Bronchial epithelial cell (primary cell): ENCODE data around the gene KIF4B. TPM values are rescaled to one million over a fixed set of nuclear protein-coding genes. Genes with fewer than 3 reads are reported as not detected.

Experiments
- DNase-seq: peaks from one replicate; pipeline ENCODE4 v3.0.0-alpha.2; 2010; ENCODE audit warnings: low read depth
- FAIRE-seq: peaks from 2 replicates; lab custom pipeline; 2011; peaks lifted over from hg19 to GRCh38; lab: Jason Lieb, UNC
- H3K27me3 ChIP-seq: 2 replicates; pipeline ENCODE4 v1.5.1; 2011; ENCODE audit warnings: low read length; ENCODE audit not compliant: control insufficient read depth, insufficient read depth
- H3K36me3 ChIP-seq: 2 replicates; pipeline ENCODE4 v1.5.1; 2011; ENCODE audit warnings: low read length; ENCODE audit not compliant: control insufficient read depth, insufficient read depth
- H3K4me3 ChIP-seq: 2 replicates; pipeline ENCODE4 v1.5.1; 2011; ENCODE audit warnings: mild to moderate bottlenecking, low read depth, low read length, control low read depth
- total RNA-seq: library from RNA; depleted of rRNA; stranded (reverse); fragments of >200 nt; gene quantifications from 2 replicates; pipeline ENCODE4 v1.2.1, GENCODE V29; 2014
- TF ChIP-seq, protein P1 (sequence below): IDR thresholded peaks from 2 replicates; pipeline ENCODE4 v1.5.1; 2011; ENCODE audit warnings: mild to moderate bottlenecking, moderate library complexity, low read length, control low read depth, inconsistent platforms; ENCODE audit not compliant: insufficient read depth, severe bottlenecking

Gene KIF4B, protein sequence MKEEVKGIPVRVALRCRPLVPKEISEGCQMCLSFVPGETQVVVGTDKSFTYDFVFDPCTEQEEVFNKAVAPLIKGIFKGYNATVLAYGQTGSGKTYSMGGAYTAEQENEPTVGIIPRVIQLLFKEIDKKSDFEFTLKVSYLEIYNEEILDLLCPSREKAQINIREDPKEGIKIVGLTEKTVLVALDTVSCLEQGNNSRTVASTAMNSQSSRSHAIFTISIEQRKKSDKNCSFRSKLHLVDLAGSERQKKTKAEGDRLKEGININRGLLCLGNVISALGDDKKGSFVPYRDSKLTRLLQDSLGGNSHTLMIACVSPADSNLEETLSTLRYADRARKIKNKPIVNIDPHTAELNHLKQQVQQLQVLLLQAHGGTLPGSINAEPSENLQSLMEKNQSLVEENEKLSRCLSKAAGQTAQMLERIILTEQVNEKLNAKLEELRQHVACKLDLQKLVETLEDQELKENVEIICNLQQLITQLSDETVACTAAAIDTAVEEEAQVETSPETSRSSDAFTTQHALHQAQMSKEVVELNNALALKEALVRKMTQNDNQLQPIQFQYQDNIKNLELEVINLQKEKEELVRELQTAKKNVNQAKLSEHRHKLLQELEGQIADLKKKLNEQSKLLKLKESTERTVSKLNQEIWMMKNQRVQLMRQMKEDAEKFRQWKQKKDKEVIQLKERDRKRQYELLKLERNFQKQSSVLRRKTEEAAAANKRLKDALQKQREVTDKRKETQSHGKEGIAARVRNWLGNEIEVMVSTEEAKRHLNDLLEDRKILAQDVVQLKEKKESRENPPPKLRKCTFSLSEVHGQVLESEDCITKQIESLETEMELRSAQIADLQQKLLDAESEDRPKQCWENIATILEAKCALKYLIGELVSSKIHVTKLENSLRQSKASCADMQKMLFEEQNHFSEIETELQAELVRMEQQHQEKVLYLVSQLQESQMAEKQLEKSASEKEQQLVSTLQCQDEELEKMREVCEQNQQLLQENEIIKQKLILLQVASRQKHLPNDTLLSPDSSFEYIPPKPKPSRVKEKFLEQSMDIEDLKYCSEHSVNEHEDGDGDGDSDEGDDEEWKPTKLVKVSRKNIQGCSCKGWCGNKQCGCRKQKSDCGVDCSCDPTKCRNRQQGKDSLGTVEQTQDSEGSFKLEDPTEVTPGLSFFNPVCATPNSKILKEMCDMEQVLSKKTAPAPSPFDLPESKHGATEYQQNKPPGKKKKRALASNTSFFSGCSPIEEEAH
- under 0.01 and 0.13 TPM in 2 replicates for total RNA-seq

DNA sequence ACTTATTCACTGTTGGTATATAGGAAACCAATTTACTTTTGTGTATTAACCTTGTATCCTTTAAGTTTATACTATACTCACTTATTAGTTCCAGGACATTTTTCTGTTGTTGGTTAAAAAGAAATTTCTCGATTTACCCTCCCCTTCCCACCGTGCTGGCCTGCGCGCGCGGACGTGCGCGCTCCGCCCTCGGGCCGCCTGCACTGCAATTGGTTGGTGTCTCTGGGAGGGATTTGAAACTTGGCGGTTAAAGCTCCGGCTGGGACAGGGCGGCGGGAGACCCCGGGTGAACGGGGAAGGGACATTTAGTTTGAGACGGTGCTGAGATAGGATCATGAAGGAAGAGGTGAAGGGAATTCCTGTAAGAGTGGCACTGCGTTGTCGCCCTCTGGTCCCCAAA, at the start of gene KIF4B:
Gene KIF4B, plus strand, starts transcription at position 230 of the 400 bp plus-strand sequence. Its CDS starts 105 bp downstream, at position 335.
- FAIRE-seq = no peak
- H3K4me3 ChIP-seq = peak within 1 kb of the TSS; percentile 17
- H3K27me3 ChIP-seq = no peaks in the 10 kb centered on the region

DNA sequence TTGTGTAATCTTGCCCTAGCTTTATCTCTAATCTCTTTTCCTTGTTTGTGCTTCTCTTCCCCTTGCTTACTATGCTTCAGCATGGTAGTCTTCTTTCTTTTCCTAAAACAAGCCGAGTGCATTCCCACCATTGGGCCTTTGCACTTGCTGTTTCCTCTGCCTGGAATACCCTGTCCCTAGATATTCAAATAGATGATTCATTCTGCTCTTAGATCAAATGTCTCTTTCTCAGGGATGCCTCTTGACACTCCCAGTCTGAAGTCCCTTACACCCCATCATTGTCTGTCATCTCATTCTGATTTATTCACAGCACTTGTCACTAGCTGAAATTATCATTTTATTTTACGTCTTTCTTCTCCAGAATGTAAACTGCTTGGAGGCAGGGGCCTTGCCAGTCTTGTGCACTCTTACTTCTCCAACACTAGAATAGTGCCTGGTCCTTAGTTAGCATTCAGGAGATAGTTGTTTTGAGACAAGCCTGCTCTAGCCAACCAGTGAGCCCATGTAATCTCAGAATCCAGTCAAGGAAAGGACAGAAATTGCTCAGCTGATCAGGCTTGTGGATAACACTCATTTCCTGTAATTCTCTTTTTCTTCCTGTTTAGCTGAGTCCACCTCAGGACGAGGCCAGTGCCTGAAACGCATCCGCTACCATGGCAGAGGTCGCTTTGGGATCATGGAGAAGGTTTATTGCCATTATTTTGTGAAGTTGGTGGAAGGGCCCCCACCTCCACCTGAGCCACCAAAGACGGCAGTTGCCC, 47.3 kb upstream of the KIF4B start:
- FAIRE-seq (no peak), DNase-seq (no peak)
- TF ChIP-seq, protein P1, sequence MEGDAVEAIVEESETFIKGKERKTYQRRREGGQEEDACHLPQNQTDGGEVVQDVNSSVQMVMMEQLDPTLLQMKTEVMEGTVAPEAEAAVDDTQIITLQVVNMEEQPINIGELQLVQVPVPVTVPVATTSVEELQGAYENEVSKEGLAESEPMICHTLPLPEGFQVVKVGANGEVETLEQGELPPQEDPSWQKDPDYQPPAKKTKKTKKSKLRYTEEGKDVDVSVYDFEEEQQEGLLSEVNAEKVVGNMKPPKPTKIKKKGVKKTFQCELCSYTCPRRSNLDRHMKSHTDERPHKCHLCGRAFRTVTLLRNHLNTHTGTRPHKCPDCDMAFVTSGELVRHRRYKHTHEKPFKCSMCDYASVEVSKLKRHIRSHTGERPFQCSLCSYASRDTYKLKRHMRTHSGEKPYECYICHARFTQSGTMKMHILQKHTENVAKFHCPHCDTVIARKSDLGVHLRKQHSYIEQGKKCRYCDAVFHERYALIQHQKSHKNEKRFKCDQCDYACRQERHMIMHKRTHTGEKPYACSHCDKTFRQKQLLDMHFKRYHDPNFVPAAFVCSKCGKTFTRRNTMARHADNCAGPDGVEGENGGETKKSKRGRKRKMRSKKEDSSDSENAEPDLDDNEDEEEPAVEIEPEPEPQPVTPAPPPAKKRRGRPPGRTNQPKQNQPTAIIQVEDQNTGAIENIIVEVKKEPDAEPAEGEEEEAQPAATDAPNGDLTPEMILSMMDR = no peak
- no peaks in the 10 kb centered on the region for H3K27me3 ChIP-seq
- H3K4me3 ChIP-seq = no peak overlapping the region
- H3K36me3 ChIP-seq = peaks cover 2% of the 10 kb centered on the region

More for the DNA sequence above, at the start of gene KIF4B:
- TF ChIP-seq, protein P1 = no peak
- no peaks in the 10 kb centered on the region for H3K36me3 ChIP-seq
- DNase-seq = no peak

DNA sequence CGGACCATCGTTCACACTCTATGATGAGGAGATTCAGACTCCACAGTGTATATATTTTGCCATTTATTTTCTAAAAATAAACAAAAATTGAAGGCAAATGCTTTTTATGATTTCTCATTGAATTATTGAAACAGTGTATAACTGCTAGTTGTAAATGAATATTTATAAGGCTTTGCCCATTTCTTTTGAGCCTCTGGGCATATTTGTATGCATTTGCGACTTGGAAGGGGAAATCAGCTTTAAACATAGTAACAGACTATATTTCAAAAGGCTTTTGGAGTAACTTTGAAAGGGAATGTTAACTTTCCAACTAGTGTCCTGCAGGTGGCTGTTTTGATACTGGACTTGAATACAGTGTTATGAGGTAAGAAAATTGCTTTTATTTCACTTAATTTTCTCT, 46.7 kb upstream of the KIF4B start:
- Histone ChIP-seq H3K4me3 (no peak overlapping the region), H3K36me3 (no peaks in the 10 kb centered on the region), H3K27me3 (no peaks in the 10 kb centered on the region)
- TF ChIP-seq, protein P1 = no peak
- FAIRE-seq (no peak), DNase-seq (no peak)

DNA sequence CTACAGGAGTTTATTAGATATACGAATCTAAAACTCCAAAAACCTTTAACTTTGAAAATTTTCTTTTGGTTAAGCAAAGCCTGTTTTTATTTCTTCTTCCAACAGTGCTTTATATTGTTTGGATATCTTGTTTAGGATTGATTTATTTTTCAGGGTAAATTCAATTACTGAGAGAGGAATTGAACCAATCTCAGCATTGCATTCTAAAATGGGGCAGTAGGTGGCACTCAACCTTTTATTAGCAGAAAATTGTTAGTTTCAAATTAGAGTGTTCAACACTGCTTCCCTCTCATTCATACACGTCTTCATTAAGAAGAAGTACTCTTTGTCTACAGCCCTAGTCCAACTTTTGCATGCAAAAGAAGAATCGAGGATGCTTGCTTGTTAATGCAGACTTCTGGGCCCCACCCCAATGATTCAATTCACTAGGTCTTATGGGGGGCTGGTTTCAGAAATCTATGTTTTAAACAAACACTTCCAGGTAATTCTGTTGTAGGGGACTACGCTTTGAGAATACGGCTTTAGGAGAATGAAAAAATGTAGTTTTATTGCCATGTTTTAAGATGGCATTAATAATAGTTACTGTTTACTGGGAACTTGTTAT, 46.0 kb upstream of the KIF4B start:
- H3K27me3 ChIP-seq = no peaks in the 10 kb centered on the region
- DNase-seq (peak; percentile 18), FAIRE-seq (no peak)
- H3K4me3 ChIP-seq = no peak overlapping the region
- no peaks in the 10 kb centered on the region for H3K36me3 ChIP-seq
- TF ChIP-seq, protein P1 = peak; percentile 44

DNA sequence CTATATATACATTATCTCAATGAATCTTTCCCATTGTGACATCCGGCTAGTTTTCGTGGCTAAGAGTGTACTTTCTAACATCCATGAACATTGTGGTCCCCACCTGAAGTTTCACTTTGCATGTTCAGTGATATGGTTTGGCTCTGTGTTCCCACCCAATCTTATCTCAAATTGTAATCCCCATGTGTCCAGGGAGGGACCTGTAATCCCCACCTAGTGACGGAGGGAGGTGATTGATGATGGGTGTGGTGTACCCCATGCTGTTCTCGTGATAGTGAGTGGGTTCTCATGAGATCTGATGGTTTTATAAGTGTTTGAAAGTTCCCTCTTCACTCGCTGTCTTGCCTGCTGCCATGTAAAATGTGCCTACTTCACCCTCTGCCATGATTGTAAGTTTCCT, 44.6 kb upstream of the KIF4B start:
- no peak for DNase-seq
- TF ChIP-seq, protein P1 = no peak
- Histone ChIP-seq H3K36me3 (no peaks in the 10 kb centered on the region), H3K4me3 (no peak overlapping the region), H3K27me3 (no peaks in the 10 kb centered on the region)
- no peak for FAIRE-seq
